Kidney tubule cell (primary cell): ENCODE data around the gene TSPAN9.

Experiments used
- DNase-seq: peaks from one replicate; pipeline ENCODE4 v3.0.0-alpha.2; 2018; ENCODE audit warnings: low spot score

The TSPAN9 gene

GRCh38 chr12:3275171-3276041 is 198.2 kb downstream of the TSPAN9 start:
- peak; percentile 63 for DNase-seq

GRCh38 chr12:3276226-3276625 is 199.0 kb downstream of the TSPAN9 start:
- no peak for DNase-seq

- DNase-seq, result no peak
Measured at GRCh38 chr12:3277306-3277943, 200.2 kb downstream of the TSPAN9 start.

GRCh38 chr12:3278681-3279414 is 201.7 kb downstream of the TSPAN9 start:
- DNase-seq, result no peak

- no peak for DNase-seq
Measured at GRCh38 chr12:3279415-3279780, 202.2 kb downstream of the TSPAN9 start.

GRCh38 chr12:3279832-3280231 is 202.7 kb downstream of the TSPAN9 start:
- DNase-seq, result no peak

- no peak for DNase-seq
Measured at GRCh38 chr12:3280967-3281366, 203.8 kb downstream of the TSPAN9 start.

GRCh38 chr12:3281588-3282383 is 204.6 kb downstream of the TSPAN9 start:
- no peak for DNase-seq

GRCh38 chr12:3282384-3282670 is 205.1 kb downstream of the TSPAN9 start:
- DNase-seq, result no peak

- no peak for DNase-seq
Measured at GRCh38 chr12:3283137-3283680, 206.0 kb downstream of the TSPAN9 start.

- no peak for DNase-seq
Measured at GRCh38 chr12:3284405-3284804, 207.2 kb downstream of the TSPAN9 start.

- DNase-seq, result no peak
Measured at GRCh38 chr12:3285570-3285969, 208.4 kb downstream of the TSPAN9 start.

- DNase-seq, result no peak
Measured at GRCh38 chr12:3288690-3289089, 211.5 kb downstream of the TSPAN9 start.

GRCh38 chr12:3289702-3290101 is 212.5 kb downstream of the TSPAN9 start:
- DNase-seq, result no peak

GRCh38 chr12:3291939-3292338 is 214.8 kb downstream of the TSPAN9 start:
- DNase-seq, result no peak

GRCh38 chr12:3292677-3293412 is 215.7 kb downstream of the TSPAN9 start:
- DNase-seq, result no peak

GRCh38 chr12:3293446-3294161 is 216.4 kb downstream of the TSPAN9 start:
- DNase-seq, result peak; percentile 82

GRCh38 chr12:3294481-3294911 is 217.3 kb downstream of the TSPAN9 start:
- DNase-seq, result no peak

- no peak for DNase-seq
Measured at GRCh38 chr12:3295225-3295624, 218.0 kb downstream of the TSPAN9 start.

GRCh38 chr12:3295646-3296408 is 218.6 kb downstream of the TSPAN9 start:
- no peak for DNase-seq
